Body of pancreas (tissue), 4 donors: ENCODE results near the gene PSMD6.

Experiments used
- CTCF ChIP-seq, 7 experiments: fragments of 450-650 bp in 4 of 7; fragments of 200-600 bp in 3 of 7; sonication (generic) in 3 of 7; IDR thresholded peaks; one replicate each; pipeline ENCODE4 v1.5.1; 2016 to 2019; ENCODE audit warnings: antibody characterized with exemption in 7 of 7
- POLR2A ChIP-seq, 3 donors: fragments of 450-650 bp; IDR thresholded peaks; one replicate each; pipeline ENCODE4 v1.6.1; 2016; ENCODE audit warnings: antibody characterized with exemption in 3 of 3, mild to moderate bottlenecking in 2 of 3

- no peak for TF ChIP-seq CTCF (IDR thresholded peaks at IDR 0.05)
- no peak for TF ChIP-seq POLR2A (IDR thresholded peaks at IDR 0.05)
Measured at GRCh38 chr3:64058566-64058965, 35.3 kb upstream of the PSMD6 start.
